IMR-90 (cell line): ENCODE data around the gene SYNPO2L. TPM values are rescaled to one million over a fixed set of nuclear protein-coding genes. Genes with fewer than 3 reads are reported as not detected.

Experiments
- ATAC-seq: fragments of 200-7000 bp; cut with Tn5 transposase; 2 replicates; pipeline ENCODE4 v1.9.1; 2020; ENCODE audit warnings: low read depth, mild to moderate bottlenecking, moderate library complexity
- BruUV-seq: library from RNA; stranded (reverse); fragments of 400-500 nt; replicated peaks from 2 replicates; lab custom pipeline; 2021; lab: Mats Ljungman, UMichigan
- CTCF ChIA-PET: fragments of 300-600 bp; formaldehyde crosslinking; extraction: SDS; loops from one replicate; lab custom pipeline; 2021; ENCODE audit warnings: antibody characterized with exemption; lab: Yijun Ruan, JAX
- POLR2A ChIA-PET: fragments of 300-600 bp; sonication (Branson Sonifier 250); formaldehyde crosslinking; loops from one replicate; lab custom pipeline; 2022; ENCODE audit warnings: antibody characterized with exemption; ENCODE audit not compliant: unreplicated experiment; lab: Charles Lee
- DNase-seq: peaks from one replicate; pipeline ENCODE4 v3.0.0; 2013
- H2AFZ ChIP-seq: replicated peaks from 2 replicates; pipeline ENCODE3; 2013; ENCODE audit warnings: low read length, mild to moderate bottlenecking; ENCODE audit not compliant: poor library complexity
- H2AK5ac ChIP-seq: 2 replicates; pipeline ENCODE4 v1.6.1; 2013; ENCODE audit warnings: low read depth, low read length, inconsistent platforms
- H2AK9ac ChIP-seq: replicated peaks from 2 replicates; pipeline ENCODE3; 2013; ENCODE audit warnings: mild to moderate bottlenecking, low read depth, low read length, moderate library complexity; ENCODE audit not compliant: poor library complexity
- H2BK120ac ChIP-seq: 2 replicates; pipeline ENCODE4 v1.6.1; 2013; ENCODE audit warnings: low read depth, low read length, inconsistent platforms
- H2BK15ac ChIP-seq: 3 replicates; pipeline ENCODE4 v1.6.1; 2013; ENCODE audit warnings: low read depth, low read length, inconsistent platforms
- H2BK20ac ChIP-seq: 2 replicates; pipeline ENCODE4 v1.6.1; 2013; ENCODE audit warnings: low read depth, mild to moderate bottlenecking, inconsistent platforms, low read length, moderate library complexity
- H2BK5ac ChIP-seq: 2 replicates; pipeline ENCODE4 v1.6.1; 2013; ENCODE audit warnings: mild to moderate bottlenecking, low read depth, low read length, inconsistent platforms; ENCODE audit not compliant: poor library complexity, severe bottlenecking
- H3K14ac ChIP-seq: replicated peaks from 2 replicates; pipeline ENCODE4 v1.6.1; 2013; ENCODE audit warnings: low read depth, low read length, inconsistent platforms
- H3K18ac ChIP-seq: 2 replicates; pipeline ENCODE4 v1.6.1; 2013; ENCODE audit warnings: low read depth, low read length, control low read depth
- H3K23ac ChIP-seq: 2 replicates; pipeline ENCODE4 v1.6.1; 2013; ENCODE audit warnings: low read depth, low read length, inconsistent platforms
- H3K27ac ChIP-seq: 2 replicates; pipeline ENCODE4 v1.5.1; 2013; ENCODE audit warnings: mild to moderate bottlenecking, control low read depth, low read length; ENCODE audit not compliant: insufficient read depth
- H3K27me3 ChIP-seq: 2 replicates; pipeline ENCODE4 v1.6.1; 2013; ENCODE audit warnings: low read length; ENCODE audit not compliant: control insufficient read depth, insufficient read depth
- H3K36me3 ChIP-seq: 2 replicates; pipeline ENCODE4 v1.6.1; 2013; ENCODE audit warnings: low read length, mixed read lengths; ENCODE audit not compliant: control insufficient read depth, insufficient read depth
- H3K4ac ChIP-seq: 2 replicates; pipeline ENCODE4 v1.6.1; 2013; ENCODE audit warnings: low read depth, low read length, inconsistent platforms
- H3K4me1 ChIP-seq: 2 replicates; pipeline ENCODE4 v1.6.1; 2013; ENCODE audit warnings: low read length, mixed read lengths; ENCODE audit not compliant: control insufficient read depth, insufficient read depth
- H3K4me2 ChIP-seq: 2 replicates; pipeline ENCODE4 v1.6.1; 2013; ENCODE audit warnings: low read depth, mild to moderate bottlenecking, control low read depth, low read length, moderate library complexity
- H3K4me3 ChIP-seq: 2 replicates; pipeline ENCODE4 v1.5.1; 2013; ENCODE audit warnings: low read depth, mild to moderate bottlenecking, control low read depth, low read length, moderate library complexity; ENCODE audit not compliant: insufficient read depth
- H3K56ac ChIP-seq: 2 replicates; pipeline ENCODE4 v1.6.1; 2013; ENCODE audit warnings: low read length, inconsistent platforms; ENCODE audit not compliant: insufficient read depth; ENCODE audit errors: extremely low read depth
- H3K79me1 ChIP-seq, 2 experiments: 2 replicates each; pipeline ENCODE4 v1.6.1; 2013; ENCODE audit warnings: low read length in 2 of 2, inconsistent platforms in 1 of 2, low read depth in 1 of 2
- H3K9ac ChIP-seq: 2 replicates; pipeline ENCODE4 v1.6.1; 2013; ENCODE audit warnings: low read depth, low read length, control low read depth
- H3K9me1 ChIP-seq: 2 replicates; pipeline ENCODE4 v1.6.1; 2013; ENCODE audit warnings: low read length, inconsistent platforms; ENCODE audit not compliant: insufficient read depth
- H3K9me3 ChIP-seq: 2 replicates; pipeline ENCODE4 v1.6.1; 2013; ENCODE audit warnings: low read length; ENCODE audit not compliant: control insufficient read depth, insufficient read depth
- H4K20me1 ChIP-seq: 2 replicates; pipeline ENCODE4 v1.6.1; 2013; ENCODE audit warnings: low read length, inconsistent platforms; ENCODE audit not compliant: insufficient read depth
- H4K5ac ChIP-seq: 2 replicates; pipeline ENCODE4 v1.6.1; 2013; ENCODE audit warnings: mild to moderate bottlenecking, low read depth, low read length, control low read depth
- H4K8ac ChIP-seq, 2 experiments: 2 replicates each; pipeline ENCODE4 v1.6.1; 2013; ENCODE audit warnings: low read depth in 2 of 2, low read length in 2 of 2, control low read depth in 1 of 2, inconsistent platforms in 1 of 2
- H4K91ac ChIP-seq: 2 replicates; pipeline ENCODE4 v1.6.1; 2013; ENCODE audit warnings: low read depth, low read length, inconsistent platforms; ENCODE audit not compliant: insufficient read depth
- BHLHE40 ChIP-seq: fragments of 150-350 bp; IDR thresholded peaks from 2 replicates; pipeline ENCODE4 v1.6.1; 2016; ENCODE audit warnings: mild to moderate bottlenecking, low read depth, low read length
- CEBPB ChIP-seq: IDR thresholded peaks from 2 replicates; pipeline ENCODE4 v1.6.1; 2012; ENCODE audit warnings: low read depth, low read length, improper control_type of control experiment
- CHD1 ChIP-seq: IDR thresholded peaks from 2 replicates; pipeline ENCODE4 v1.6.1; 2012; ENCODE audit warnings: low read depth, low read length, improper control_type of control experiment
- FOS ChIP-seq: fragments of 150-350 bp; IDR thresholded peaks from 2 replicates; pipeline ENCODE4 v1.6.1; 2016; ENCODE audit warnings: low read depth, low read length
- MAFK ChIP-seq: IDR thresholded peaks from 2 replicates; pipeline ENCODE4 v1.6.1; 2012; ENCODE audit warnings: low read depth, low read length, improper control_type of control experiment
- MXI1 ChIP-seq: IDR thresholded peaks from 2 replicates; pipeline ENCODE4 v1.6.1; 2012; ENCODE audit warnings: low read depth, mild to moderate bottlenecking, low read length, moderate library complexity, borderline replicate concordance
- NFE2L2 ChIP-seq: fragments of 150-350 bp; IDR thresholded peaks from 2 replicates; pipeline ENCODE4 v1.6.1; 2016; ENCODE audit warnings: low read depth, mild to moderate bottlenecking, low read length
- POLR2A ChIP-seq: IDR thresholded peaks from 2 replicates; pipeline ENCODE4 v1.6.1; 2012; ENCODE audit warnings: mild to moderate bottlenecking, low read depth, low read length
- RCOR1 ChIP-seq: IDR thresholded peaks from 2 replicates; pipeline ENCODE4 v1.6.1; 2012; ENCODE audit warnings: mild to moderate bottlenecking, low read length, improper control_type of control experiment; ENCODE audit not compliant: insufficient replicate concordance
- RFX5 ChIP-seq: IDR thresholded peaks from 2 replicates; pipeline ENCODE4 v1.8.0; 2012; ENCODE audit warnings: low read depth, mild to moderate bottlenecking, low read length, moderate library complexity
- USF2 ChIP-seq: fragments of 150-350 bp; IDR thresholded peaks from 2 replicates; pipeline ENCODE4 v1.6.1; 2017; ENCODE audit warnings: mild to moderate bottlenecking, antibody characterized with exemption, low read length, low read depth
- WGBS, 2 experiments: methylation state at CpG; one replicate each; pipeline versions ENCODE4 v1.1.5 to v1.1.7; 2013; ENCODE audit warnings: missing lambda C conversion rate in 2 of 2; ENCODE audit not compliant: insufficient read length in 1 of 2; ENCODE audit errors: extremely low coverage in 2 of 2; 5-methylcytosine and 5-hydroxymethylcytosine counted together
- dilution Hi-C: fragments of 300-500 bp; cut with HindIII; formaldehyde crosslinking; loops from one replicate; pipeline ENCODE4 v1.14.3; 2018; ENCODE audit warnings: low sequenced_read_pairs; ENCODE audit not compliant: unreplicated experiment
- in situ Hi-C: fragments of 300-500 bp; cut with MboI; formaldehyde crosslinking; loops from 3 replicates; pipeline ENCODE4 v1.14.3; 2019; ENCODE audit warnings: low sequenced_read_pairs, inconsistent platforms, mixed read lengths
- intact Hi-C: fragments of 100-400 bp; cut with micrococcal nuclease; formaldehyde crosslinking; loops from 2 replicates; pipeline ENCODE4 v1.10.0; 2022
- polyA plus RNA-seq, 3 experiments: library from polyadenylated mRNA; depleted of rRNA; stranded (reverse); fragments of >200 nt; gene quantifications; 2 replicates each; pipeline ENCODE4 v1.2.3, GENCODE V29; 2012; ENCODE audit warnings: low replicate concordance in 1 of 3
- total RNA-seq: library from RNA; depleted of rRNA; stranded (reverse); fragments of >200 nt; gene quantifications from 2 replicates; pipeline ENCODE4 v1.2.3, GENCODE V29; 2012

The SYNPO2L gene
- total and polyA plus RNA-seq, 2 of the 4 experiments (the other 2 are of a cell fraction), result 0.18 to 0.62 TPM

DNA sequence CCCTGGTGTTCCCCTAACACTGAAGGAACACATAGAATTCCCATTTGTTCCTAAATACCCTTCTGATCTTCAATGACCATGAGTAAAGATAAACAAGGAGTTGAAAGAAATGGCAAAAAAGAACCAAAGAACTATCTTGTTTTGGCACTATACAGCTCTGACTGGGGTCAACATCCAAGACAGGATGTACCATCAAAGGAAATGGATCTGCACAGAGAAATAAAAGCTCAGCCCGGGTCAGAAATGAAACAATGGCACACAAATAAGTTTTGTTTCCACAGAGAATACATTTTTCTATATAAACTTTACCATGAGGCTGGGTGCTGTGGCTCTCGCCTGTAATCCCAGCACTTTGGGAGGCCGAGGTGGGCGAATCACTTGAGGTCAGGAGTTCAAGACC lies 46.7 kb downstream of the SYNPO2L start:
- dilution Hi-C loops, result no loop called here
- POLR2A ChIA-PET, result no interaction called here

More for the DNA sequence above, 46.7 kb downstream of the SYNPO2L start:
- Histone ChIP-seq H3K4me2 (no peak overlapping the region), H2BK15ac (no peak overlapping the region), H3K4ac (no peak overlapping the region), H2BK5ac (no peak overlapping the region), H3K9me1 (no peaks in the 10 kb centered on the region; the same call in 1 of the 2 replicates), H4K5ac (no peak overlapping the region), H3K14ac (no peak overlapping the region), H3K27me3 (no peaks in the 10 kb centered on the region), H3K9ac (no peak overlapping the region), H3K4me3 (no peak overlapping the region), H4K91ac (no peak overlapping the region), H2AFZ (no peak overlapping the region), H3K23ac (no peak overlapping the region), H3K56ac (no peak overlapping the region), H2AK5ac (no peak overlapping the region), H2BK120ac (no peak overlapping the region), H3K9me3 (no peaks in the 10 kb centered on the region), H3K4me1 (no peaks in the 10 kb centered on the region), H4K20me1 (no peaks in the 10 kb centered on the region), H4K8ac (no peak overlapping the region), H2BK20ac (no peak overlapping the region), H2AK9ac (no peak overlapping the region), H3K79me1 (peaks cover 0 to 3% of the 10 kb centered on the region in 2 experiments; a peak in 1 of 4 replicates), H3K18ac (no peak overlapping the region), H3K36me3 (no peaks in the 10 kb centered on the region), H3K27ac (no peak overlapping the region)
- TF ChIP-seq BHLHE40, result no peak
- no peak for TF ChIP-seq CHD1
- no peak for TF ChIP-seq RFX5
- no peak for TF ChIP-seq MAFK
- TF ChIP-seq MXI1, result no peak
- TF ChIP-seq USF2, result no peak
- TF ChIP-seq POLR2A, result no peak
- TF ChIP-seq NFE2L2, result no peak
- no peak for TF ChIP-seq FOS
- TF ChIP-seq RCOR1, result no peak
- no peak for TF ChIP-seq CEBPB
- WGBS, 2 experiments, result 100% methylated on average over 1 of the region's 4 CpGs; no CpG with 5 or more reads in 1 of the 2 experiments
- CTCF ChIA-PET, result interaction anchor here (0.7 kb wide), 1 partner anchor 11 kb away, joined by 4 read pairs; no protein-coding TSS in a partner anchor
- in situ Hi-C loops, result no loop called here
- intact Hi-C loops, result no loop called here
- no TSS peak for BruUV-seq
- no peak for ATAC-seq
- no peak for DNase-seq
